ENCODE data around the gene GDF10. TPM values are rescaled to one million over a fixed set of nuclear protein-coding genes. Genes with fewer than 3 reads are reported as not detected.

Gene GDF10
- total RNA-seq, 1 donor: under 0.01 TPM

DNA sequence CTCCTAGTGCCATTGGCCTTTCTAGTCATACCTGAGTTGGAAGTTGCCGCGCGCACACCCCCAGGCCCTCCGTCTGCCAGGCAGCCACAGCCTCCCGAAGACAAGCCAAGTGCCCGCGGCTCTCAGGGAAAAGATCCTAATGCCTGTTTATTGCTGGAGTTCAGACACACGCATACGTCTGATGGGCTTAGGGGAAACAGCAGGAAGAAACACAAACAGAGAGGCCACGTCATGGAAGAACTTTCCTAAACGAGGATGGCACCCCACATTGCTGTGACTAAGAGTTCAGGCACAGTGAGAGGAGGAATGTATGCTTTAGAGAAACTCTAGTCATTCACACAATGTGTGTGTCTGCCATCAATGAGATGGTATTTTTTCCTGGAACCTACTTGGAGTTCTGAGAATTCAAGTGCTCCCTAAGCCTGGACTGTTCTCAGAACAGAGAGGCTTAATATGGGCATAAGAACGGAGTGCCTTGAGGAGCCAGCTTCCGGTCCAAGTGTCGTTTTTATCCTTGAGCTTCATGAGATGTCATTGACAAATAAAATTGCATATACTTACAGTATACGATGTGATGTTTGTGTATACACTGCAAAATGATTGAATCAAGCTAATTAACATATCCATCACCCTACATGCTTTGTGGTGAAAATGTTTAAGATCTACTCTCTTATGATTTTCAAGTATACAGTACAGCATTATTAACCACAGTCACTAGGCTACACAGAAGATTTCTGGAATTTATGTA lies 36.6 kb downstream of the GDF10 start:
- Histone ChIP-seq H2AFZ (ENCODE audit: low read length) (no peak overlapping the region), H3K27me3 (ENCODE audit: insufficient read depth, low read length) (peaks cover 32% of the 10 kb centered on the region), H3K4me3 (ENCODE audit: insufficient read depth, low read length) (no peak overlapping the region), H3K79me2 (ENCODE audit: insufficient read depth, low read length) (no peaks in the 10 kb centered on the region), H3K9me3 (ENCODE audit: low read depth, low read length) (no peaks in the 10 kb centered on the region), H4K20me1 (ENCODE audit: insufficient read depth, low read length) (no peaks in the 10 kb centered on the region), H3K4me1 (ENCODE audit: insufficient read depth, low read length) (no peaks in the 10 kb centered on the region), H3K27ac (ENCODE audit: low read depth, low read length) (no peak overlapping the region), H3K4me2 (ENCODE audit: insufficient read depth, low read length) (no peak overlapping the region), H3K36me3 (ENCODE audit: insufficient read depth, low read length) (no peaks in the 10 kb centered on the region)
- TF ChIP-seq, protein P1, sequence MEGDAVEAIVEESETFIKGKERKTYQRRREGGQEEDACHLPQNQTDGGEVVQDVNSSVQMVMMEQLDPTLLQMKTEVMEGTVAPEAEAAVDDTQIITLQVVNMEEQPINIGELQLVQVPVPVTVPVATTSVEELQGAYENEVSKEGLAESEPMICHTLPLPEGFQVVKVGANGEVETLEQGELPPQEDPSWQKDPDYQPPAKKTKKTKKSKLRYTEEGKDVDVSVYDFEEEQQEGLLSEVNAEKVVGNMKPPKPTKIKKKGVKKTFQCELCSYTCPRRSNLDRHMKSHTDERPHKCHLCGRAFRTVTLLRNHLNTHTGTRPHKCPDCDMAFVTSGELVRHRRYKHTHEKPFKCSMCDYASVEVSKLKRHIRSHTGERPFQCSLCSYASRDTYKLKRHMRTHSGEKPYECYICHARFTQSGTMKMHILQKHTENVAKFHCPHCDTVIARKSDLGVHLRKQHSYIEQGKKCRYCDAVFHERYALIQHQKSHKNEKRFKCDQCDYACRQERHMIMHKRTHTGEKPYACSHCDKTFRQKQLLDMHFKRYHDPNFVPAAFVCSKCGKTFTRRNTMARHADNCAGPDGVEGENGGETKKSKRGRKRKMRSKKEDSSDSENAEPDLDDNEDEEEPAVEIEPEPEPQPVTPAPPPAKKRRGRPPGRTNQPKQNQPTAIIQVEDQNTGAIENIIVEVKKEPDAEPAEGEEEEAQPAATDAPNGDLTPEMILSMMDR (IDR thresholded peaks at IDR 0.05; ENCODE audit: extremely low read depth, low read depth, low read length): no peak
- DNase-seq (ENCODE audit: insufficient read length, low spot score, missing footprints): peak; percentile 32

DNA sequence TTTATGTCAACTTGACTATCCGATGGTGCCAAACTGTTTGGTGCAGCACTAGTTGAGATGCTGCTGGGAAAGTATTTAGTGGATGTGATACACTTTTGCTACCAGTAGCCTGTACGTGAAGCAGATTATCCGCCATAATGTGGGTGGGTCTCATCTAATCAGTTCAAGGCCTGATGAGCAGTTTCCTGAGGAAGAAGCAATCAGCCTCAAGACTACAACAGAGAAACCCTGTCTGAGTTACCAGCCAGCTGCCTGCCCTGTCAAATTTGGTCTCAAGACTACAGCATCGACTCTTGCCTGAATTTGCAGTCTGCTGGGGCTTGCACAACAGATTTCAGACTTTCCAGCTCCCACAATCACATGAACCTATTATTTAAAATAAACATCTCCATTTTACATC lies 37.3 kb downstream of the GDF10 start:
- DNase-seq (ENCODE audit: insufficient read length, low spot score, missing footprints): no peak

DNA sequence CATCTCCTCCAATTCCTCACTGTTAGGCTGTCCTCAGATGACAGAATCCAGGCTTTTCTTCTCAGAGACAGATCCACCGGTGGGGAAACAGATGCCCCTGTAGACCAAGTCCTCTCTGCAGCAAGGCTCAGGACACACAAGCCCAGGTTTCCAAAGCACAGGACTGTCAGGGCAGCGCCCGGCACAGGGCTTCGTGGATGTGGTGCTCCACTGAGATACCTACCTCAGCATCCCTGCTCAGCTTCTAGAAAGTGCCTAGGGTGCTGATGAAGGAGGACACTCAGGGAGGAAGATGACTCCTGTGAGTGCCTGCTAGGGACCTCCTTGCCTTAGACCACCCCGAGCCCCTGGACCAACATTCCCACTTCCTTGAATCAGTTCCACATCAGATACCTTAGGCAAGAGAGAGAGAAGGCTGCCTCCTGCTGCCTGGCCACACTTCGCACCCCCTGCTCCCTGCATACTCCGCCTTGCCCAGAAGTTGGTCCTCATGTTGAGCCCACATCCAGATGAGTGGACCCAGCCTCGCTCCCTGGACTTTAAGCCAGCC lies 39.3 kb downstream of the GDF10 start:
- H3K4me1 ChIP-seq (ENCODE audit: insufficient read depth, low read length): no peaks in the 10 kb centered on the region
- DNase-seq (ENCODE audit: insufficient read length, low spot score, missing footprints): peak; percentile 2
- no peaks in the 10 kb centered on the region for H3K79me2 ChIP-seq (ENCODE audit: insufficient read depth, low read length)
- no peaks in the 10 kb centered on the region for H4K20me1 ChIP-seq (ENCODE audit: insufficient read depth, low read length)
- H3K27me3 ChIP-seq (ENCODE audit: insufficient read depth, low read length): peaks cover 35% of the 10 kb centered on the region
- TF ChIP-seq, protein P1 (IDR thresholded peaks at IDR 0.05; ENCODE audit: extremely low read depth, low read depth, low read length): no peak
- H3K9me3 ChIP-seq (ENCODE audit: low read depth, low read length): no peaks in the 10 kb centered on the region
- no peaks in the 10 kb centered on the region for H3K36me3 ChIP-seq (ENCODE audit: insufficient read depth, low read length)
- no peak overlapping the region for H3K27ac ChIP-seq (ENCODE audit: low read depth, low read length)
- no peak overlapping the region for H3K4me2 ChIP-seq (ENCODE audit: insufficient read depth, low read length)
- H2AFZ ChIP-seq (ENCODE audit: low read length): no peak overlapping the region
- H3K4me3 ChIP-seq (ENCODE audit: insufficient read depth, low read length): no peak overlapping the region

More for the DNA sequence above, 37.3 kb downstream of the GDF10 start:
- H3K79me2 ChIP-seq (ENCODE audit: insufficient read depth, low read length): no peaks in the 10 kb centered on the region
- no peak overlapping the region for H3K4me3 ChIP-seq (ENCODE audit: insufficient read depth, low read length)
- no peaks in the 10 kb centered on the region for H4K20me1 ChIP-seq (ENCODE audit: insufficient read depth, low read length)
- TF ChIP-seq, protein P1 (IDR thresholded peaks at IDR 0.05; ENCODE audit: extremely low read depth, low read depth, low read length): no peak
- H2AFZ ChIP-seq (ENCODE audit: low read length): no peak overlapping the region
- H3K36me3 ChIP-seq (ENCODE audit: insufficient read depth, low read length): no peaks in the 10 kb centered on the region
- no peaks in the 10 kb centered on the region for H3K4me1 ChIP-seq (ENCODE audit: insufficient read depth, low read length)
- no peak overlapping the region for H3K27ac ChIP-seq (ENCODE audit: low read depth, low read length)
- H3K4me2 ChIP-seq (ENCODE audit: insufficient read depth, low read length): no peak overlapping the region
- H3K27me3 ChIP-seq (ENCODE audit: insufficient read depth, low read length): peaks cover 32% of the 10 kb centered on the region
- H3K9me3 ChIP-seq (ENCODE audit: low read depth, low read length): no peaks in the 10 kb centered on the region

DNA sequence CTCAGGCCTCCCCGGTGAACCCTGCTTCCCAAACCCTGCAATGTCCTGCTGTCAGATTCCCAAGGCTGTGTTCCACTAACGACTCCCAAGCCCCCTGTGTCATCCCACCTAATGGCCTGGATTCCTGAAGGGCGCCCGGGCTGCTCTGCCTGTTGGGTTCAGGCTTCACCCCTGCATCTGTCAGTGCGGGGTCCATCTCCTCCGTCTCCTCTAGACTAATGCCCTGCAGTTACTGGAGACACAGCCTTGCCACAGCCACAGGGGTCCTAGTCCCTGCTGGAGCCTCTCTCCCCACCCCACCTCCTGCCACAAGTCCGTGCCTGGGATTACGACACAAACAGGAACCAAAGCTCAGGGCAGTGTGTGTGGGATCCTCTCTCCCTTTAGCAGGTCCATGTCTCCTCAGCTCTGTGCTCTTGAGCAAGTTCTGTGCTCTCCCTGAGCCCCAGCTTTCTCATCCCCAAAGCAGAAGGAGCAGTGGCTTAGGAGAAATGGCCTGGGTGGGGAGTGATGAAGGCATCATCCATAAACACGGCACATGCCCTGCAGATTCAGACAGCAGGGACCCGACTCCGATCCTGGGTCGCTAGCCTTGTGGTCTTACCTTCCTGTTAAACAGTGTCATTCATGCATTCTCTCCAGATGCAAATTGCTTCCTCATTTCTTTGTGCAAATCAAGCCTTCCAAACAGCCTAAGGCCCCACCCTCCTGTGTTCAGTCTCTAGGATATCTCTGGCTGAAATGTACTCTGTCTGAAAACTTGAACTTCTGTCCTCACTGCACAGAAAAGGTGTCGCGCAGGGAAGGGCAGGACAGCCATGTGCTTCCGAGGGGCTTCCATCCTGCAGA lies 40.0 kb downstream of the GDF10 start:
- Histone ChIP-seq H2AFZ (ENCODE audit: low read length) (no peak overlapping the region), H3K27me3 (ENCODE audit: insufficient read depth, low read length) (peaks cover 36% of the 10 kb centered on the region), H4K20me1 (ENCODE audit: insufficient read depth, low read length) (no peaks in the 10 kb centered on the region), H3K79me2 (ENCODE audit: insufficient read depth, low read length) (no peaks in the 10 kb centered on the region), H3K9me3 (ENCODE audit: low read depth, low read length) (no peaks in the 10 kb centered on the region), H3K4me3 (ENCODE audit: insufficient read depth, low read length) (no peak overlapping the region), H3K4me2 (ENCODE audit: insufficient read depth, low read length) (no peak overlapping the region), H3K4me1 (ENCODE audit: insufficient read depth, low read length) (no peaks in the 10 kb centered on the region), H3K36me3 (ENCODE audit: insufficient read depth, low read length) (no peaks in the 10 kb centered on the region), H3K27ac (ENCODE audit: low read depth, low read length) (no peak overlapping the region)
- DNase-seq (ENCODE audit: insufficient read length, low spot score, missing footprints): peak; percentile 58
- TF ChIP-seq, protein P1 (IDR thresholded peaks at IDR 0.05; ENCODE audit: extremely low read depth, low read depth, low read length): no peak
